ENCODE measurements around the gene KREMEN2.
"Not testable (repeated sequence)": the region's sequence is repeated elsewhere in the genome, so short reads cannot be mapped to it uniquely, and the experiment has no call there.

Gene KREMEN2

DNA sequence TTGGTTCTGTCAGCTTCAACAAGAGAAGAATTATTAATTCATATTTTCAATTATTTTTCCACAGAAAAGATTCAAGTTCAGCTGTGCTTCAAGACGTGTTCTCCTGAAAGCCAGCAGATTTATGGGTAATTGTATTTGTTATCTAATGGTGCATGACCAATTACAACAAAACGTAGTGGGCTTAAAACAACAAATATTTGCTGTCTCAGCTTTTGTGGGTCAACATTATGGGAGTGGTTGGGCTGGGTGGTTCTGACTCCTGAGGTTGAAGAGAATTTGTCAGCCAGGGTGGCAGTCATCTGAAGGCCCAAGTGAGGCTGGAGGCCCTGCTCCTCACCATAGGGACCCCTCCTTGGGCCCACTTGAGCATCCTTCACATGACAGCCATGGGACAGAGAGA is 24.1 kb upstream of the KREMEN2 start:
- no peak for DNase-seq (ENCODE audit: low spot score)

DNA sequence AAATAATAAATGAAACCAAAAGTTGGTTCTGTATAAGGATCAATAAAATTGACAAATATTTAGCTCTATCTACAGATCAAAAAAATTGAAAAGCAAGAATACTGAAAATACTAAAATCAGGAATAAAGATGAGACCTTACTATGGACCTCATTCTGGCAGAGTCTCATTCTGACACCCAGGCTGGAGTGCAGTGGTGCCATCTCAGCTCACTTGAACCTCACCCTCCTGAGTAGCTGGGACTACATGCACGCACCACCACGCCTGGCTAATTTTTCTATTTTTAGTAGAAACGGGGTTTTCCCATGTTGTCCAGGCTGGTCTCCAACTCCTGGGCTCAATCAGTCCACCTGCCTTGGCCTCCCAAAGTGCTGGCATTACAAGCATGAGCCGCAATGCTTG is 22.0 kb upstream of the KREMEN2 start:
- DNase-seq (ENCODE audit: low spot score), result no peak

DNA sequence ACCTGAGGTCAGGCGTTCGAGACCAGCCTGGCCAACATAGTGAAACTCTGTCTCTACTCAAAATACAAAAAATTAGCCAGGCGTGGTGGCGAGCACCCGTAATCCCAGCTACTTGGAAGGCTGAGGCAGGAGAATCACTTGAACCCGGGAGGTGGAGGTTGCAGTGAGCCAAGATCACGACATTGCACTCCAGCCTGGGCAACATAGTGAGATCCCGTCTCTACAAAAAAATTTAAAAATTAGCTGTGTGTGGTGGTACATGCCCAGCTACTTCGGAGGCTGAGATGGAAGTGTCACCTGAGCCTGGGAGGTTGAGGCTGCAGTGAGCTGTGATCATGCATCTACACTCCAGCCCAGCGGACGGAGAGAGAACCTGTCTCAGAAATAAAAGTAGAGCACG is 20.4 kb upstream of the KREMEN2 start:
- not testable (repeated sequence) for DNase-seq (ENCODE audit: low spot score)

DNA sequence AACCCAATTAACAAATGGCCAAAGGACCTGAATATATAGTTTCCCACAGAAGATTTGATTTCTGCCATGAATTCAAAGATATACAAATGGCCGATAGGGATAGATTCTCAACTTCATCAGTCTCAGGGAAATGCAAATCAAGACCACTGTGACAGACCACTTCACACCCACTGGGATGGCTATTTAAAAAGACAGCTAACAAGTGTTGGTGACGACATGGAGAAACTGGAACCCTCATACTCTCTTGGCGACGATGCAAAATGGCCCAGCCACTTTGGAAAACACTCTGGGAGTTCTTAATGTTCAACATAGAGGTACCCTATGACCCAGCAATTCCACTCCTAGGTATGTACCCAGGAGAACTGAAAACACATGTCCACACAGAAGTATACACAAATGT is 17.4 kb upstream of the KREMEN2 start:
- no peak for DNase-seq (ENCODE audit: low spot score)

DNA sequence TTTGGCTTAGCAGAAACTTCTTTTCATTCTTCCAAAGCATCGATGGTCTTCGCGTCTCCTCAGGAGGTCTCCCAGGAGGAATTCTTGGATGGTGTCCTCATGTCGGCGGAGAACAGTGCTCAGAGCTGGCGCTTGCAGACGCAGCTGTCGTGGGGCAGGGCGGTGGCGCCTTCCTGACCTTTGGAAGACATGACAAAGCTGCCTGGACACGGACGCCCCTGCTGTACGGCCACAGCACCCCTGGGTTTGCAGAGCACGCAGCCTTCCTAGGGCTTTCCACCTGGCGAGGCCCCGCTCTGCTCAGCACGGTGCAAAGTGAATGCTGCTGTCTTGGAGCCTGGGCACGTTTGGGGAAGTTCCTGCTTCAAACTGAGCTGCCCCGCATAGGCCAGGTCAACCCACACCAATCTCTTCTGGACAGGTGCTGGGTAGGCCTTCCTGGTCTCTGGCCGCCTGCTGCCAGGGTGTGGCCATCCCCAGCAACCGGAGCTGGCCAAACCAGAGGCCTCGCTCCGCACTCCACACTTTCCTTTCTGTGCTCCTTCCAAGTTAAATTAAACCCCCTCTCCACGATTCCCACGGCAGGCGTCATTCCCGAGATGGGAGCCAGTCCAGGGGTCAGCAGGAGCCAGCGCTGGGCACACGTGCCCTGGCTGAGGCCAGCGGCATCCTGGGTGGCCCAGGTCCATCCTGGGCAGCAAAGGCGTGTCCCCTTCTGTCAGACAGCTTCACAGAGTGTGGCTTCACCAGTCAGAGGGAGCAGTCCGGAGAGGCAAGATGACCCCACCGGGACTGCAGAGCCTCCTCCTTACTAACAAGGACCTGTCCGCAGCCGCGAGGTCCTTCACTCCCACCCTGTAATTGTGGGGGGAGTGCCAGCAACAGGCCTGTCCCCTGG is 15.0 kb upstream of the KREMEN2 start:
- no peak for DNase-seq (ENCODE audit: low spot score)

DNA sequence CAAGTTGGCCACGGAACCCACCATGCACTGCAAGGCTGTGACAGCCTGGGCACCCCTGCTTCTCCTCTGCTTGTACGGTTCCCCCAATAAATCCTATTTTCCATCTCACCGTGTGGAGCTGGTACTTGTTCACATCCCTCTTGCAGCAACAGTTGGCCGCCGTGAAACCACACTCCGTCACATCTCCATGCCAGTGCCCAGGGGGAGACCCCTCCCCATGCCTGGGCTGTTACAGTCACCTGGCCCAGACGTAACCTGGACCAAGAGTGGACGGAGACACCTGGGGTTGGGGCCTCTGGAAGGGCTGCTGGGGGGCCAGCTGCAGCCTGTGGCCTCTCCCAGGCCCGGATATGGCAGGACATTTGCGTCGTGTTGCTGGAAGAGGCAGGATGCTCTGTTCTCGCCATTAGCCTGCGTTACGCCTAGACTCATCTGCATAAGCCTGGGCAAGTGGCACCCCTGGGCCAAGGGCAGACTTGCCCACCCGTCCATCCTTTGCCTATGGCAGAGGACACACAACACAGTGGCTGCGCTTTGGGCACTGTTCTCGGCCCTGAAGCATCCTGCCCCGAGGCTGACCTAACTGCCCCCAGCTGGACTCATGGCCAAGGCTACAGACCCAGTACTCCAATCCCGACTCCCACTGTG is 14.2 kb upstream of the KREMEN2 start:
- DNase-seq (ENCODE audit: low spot score), result no peak

DNA sequence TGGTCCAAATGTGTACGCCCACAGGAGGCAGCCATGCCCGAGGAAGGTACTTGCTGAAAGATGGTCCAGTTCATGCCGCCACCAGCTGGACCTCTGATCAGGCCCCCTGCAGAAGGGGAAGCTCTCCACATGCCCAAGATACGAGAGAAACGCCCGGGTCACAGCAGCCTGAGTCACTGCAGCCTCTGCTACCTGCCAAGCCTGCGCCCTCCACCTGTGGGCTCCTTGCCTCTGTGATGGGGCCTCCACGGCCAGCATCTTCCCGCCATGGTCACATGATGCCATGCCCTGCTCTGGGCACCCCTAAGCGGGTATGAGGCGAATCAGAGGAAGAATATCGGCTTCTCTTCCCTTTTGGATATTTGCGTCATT is 13.7 kb upstream of the KREMEN2 start:
- DNase-seq (ENCODE audit: low spot score), result no peak

DNA sequence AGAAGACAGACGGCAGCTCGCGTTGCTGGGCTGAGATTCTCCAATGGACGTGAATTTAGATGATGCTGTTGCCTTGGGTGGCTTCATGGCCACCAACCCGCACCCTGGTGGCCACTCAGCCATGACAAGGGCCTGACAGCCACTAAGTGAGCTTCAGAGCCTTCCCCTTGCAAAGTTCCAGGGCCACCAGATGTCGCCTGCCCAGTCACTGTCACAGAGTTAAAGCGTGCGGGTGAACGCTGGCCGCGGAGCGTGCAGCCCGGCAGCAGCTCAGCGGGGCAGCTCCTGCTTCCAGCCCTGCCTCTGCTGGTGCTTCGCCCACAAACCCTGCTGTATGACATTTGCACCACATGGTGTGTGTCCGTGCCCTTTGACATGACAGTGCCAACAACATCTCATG is 13.3 kb upstream of the KREMEN2 start:
- no peak for DNase-seq (ENCODE audit: low spot score)

DNA sequence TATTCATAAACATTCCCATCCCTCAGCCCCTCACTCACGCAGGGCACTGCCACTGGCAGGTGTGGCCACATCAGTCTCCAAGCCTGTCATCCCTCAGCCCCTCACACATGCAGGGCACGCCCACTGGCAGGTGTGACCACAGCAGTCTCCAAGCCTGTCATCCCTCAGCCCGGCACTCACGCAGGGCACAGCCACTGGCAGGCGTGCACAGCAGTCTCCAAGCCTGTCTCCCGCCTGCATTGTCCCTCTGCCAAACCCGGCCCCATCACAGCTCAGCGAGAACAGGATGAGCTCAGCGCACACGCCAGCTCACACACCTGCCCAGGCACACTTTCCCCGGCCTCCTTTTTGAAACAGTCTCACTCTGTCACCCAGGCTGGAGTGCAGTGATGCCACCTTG is 11.4 kb upstream of the KREMEN2 start:
- no peak for DNase-seq (ENCODE audit: low spot score)

DNA sequence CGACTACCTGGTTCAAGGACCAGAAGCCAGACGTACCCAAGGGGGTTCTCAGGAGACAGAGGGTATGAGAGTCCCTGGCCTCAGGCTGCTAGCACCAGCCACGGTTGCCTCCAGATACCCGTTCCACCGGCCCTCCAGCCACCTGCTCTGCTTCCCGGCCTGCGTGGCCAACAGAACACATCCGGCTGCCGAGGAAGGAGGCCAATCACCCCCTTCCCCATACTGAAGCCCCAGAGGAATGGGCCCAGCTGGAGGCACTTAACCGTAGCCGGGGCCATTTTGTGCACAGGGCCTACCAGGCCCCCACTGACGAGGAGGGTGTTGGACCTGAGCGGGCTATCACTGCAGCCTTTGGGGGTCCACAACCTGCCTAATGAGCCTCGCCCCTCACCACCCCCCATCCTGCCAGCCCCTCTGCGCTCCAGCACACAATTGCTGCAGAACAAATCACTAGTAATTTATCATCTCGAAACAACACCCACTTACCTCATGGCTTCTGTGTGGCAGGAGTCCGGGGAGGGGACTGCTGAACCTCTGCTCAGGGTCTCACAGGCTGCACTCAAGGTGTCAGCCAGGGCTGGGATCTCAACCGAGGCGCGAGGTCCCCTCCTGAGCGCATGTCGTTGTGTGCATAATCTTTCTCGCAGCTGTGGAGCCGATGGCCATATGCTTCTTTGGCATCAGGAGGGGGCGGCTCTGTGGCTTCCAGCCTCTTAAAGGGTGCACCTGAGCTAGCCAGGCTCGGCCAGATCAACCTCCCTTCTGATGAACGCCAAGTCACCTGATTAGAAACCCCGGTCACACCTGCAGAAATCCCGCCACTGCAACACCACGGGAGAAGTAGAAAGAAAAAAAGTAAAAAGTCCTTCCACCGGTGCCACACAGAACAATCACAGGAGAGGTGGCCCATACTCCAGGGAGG is 10.1 kb upstream of the KREMEN2 start:
- peak; percentile 70 for DNase-seq (ENCODE audit: low spot score)

DNA sequence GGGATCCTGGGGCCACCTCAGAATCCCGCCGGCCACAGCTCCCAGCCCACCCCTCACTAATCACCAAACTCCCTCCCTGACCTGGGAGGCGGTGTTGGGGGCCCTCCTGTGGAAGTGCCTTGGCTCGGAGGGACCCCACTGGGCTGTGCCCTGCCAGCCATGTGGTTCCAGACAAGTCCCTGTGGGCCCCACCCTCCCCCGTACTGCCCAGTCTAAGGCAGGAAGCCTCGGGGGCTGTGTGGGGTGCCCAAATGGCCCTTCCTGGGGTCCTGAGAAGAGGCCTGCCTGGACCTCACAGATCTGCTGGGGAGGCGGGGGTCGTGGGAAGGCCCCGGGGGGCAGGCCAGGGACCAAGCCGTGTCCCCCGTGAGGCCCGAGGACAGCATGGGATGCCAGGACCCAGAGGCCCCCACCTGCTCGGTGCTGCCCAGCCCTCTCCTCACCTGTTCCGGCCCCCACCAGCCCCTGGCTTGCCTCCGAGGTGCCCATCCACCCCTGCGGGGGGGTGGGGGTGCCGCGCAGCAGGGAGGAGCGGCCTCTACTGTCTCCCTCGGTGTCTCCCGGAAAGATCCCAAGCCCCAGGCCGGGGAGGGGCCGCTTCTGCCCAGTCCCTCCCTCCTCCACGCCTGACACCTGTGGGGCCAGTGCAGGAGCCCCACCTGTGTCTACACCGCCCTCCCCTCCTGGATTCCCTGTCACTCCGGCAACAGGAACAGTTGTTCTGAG is 9.3 kb upstream of the KREMEN2 start:
- DNase-seq (ENCODE audit: low spot score), result no peak

DNA sequence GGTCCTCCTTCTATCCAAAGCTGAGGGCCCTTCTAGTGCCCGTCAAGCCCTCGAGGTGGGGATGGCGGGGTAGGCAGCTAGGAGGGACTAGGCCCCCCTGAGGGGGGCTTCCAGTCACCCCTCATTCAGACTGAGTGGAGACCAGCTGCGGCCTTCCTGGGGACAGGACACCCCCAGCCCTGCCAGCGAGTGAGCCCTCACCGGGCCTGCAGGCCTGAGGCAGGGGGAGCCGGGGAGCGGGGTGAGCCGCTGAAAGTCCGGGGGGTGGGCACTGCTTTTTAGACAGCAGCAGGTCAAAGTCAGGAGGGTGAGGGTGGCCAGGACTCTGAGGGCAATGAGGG is 8.7 kb upstream of the KREMEN2 start:
- DNase-seq (ENCODE audit: low spot score), result no peak

DNA sequence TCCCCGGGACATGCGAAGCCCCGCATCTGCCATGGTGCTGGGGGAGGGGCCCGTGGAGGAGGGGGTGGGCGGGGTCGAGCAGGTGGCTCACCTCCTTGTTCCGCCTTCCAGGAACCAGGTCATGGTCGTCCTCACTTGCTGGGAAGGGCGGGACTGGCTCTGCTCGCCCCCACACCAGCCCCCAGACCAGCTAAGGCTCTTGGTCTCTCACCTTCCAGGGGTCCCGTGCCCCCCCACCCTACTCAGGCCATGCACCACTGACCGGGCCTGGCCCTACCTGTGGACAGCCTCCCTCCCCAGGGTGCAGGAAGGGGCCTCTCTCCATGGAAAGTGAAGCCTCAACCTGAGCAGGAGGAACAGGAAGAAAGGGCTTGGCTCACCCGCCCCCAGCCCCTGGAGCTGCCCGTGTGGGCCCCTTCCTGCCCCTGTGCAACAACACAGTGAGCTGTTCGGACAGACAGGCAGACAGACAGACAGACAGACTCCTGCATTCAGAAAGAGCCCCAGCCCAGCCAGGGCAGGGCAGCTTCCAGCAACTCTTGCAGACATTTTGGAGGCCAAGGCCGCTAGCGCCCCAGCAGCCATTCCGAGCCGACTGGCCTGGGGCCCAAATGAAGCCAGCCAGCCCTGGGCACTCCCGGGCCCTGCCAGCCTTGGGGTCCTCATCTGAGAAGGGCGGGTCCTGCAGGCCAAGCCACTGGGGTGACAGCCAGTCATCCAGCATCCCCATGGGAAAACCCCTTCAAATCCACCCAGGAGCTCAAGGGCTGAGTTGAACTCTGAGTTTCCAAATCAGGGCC is 8.1 kb upstream of the KREMEN2 start:
- no peak for DNase-seq (ENCODE audit: low spot score)

DNA sequence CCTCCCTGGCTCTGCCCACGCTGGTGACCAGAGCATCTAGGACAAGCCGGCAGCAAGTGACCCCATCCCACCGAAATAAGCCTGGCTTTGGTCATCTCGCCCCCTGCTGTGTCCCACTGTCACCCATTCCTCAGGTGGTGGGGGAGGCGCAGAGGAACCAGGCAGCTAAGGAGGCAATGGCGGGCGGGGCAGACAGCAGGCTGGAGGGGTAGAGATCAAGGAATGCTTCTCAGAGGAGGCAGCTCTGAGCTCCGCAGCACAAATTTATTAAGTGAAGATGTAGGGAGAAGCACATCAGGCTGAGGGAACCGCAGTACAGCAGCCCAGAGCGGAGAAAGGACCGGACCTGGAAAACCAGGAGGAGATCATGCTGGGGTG is 7.5 kb upstream of the KREMEN2 start:
- DNase-seq (ENCODE audit: low spot score), result no peak

DNA sequence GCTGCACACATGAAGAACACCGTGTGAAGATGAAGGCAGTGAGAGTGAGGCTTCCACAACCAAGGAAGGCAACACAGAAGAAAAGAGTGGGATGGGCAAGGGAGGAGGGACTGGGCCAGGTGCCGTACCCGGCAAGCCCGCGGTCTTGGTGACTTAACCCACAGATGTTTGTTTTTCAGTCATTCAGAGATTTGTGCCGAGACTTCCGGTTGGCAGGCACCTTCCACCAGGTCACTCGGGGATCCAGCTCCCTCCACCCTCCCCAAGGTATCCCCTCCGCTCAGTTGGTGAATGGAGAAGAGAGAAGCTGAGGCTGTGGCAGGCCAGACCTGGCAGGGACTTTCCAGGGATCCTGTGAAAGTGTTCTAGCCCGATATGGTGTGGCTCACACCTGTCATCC is 4.9 kb upstream of the KREMEN2 start:
- DNase-seq (ENCODE audit: low spot score), result no peak

DNA sequence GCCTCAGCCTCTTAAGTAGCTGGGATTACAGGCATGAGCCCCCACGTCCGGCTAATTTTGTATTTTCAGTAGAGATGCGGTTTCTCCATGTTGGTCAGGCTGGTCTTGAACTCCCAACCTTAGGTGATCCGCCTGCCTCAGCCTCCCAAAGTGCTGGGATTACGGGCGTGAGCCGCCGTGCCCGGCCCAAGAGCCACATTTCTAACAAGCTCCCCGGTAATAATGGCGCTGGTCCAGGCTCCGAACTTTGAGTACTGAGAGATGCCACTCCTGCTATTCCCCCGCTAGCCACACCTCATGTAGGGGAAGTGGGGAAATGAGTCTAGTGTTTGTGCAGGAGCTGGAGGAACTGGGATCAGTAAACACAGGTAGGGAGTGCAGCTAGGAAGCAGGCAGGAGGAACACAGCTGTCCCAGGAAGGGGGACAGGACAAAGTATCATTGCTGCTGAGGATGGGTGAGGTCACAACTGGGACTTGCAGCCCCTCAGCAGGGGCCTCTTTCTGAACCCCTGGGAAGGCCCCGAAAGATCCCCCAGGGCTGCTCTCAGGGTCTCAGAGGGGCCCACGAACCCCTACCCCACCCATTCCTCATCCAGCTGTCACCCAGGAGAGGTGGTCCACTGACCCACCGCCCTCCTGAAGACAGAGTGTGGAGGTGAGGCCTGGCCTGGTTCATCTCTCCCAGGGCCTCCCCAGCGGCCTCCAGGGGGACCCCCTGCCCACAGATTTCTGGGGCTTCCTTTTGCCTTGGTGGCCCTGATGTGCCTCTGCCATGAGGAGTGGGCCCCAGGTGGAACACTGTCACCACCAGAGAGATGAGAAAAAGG is 3.7 kb upstream of the KREMEN2 start:
- no peak for DNase-seq (ENCODE audit: low spot score)

DNA sequence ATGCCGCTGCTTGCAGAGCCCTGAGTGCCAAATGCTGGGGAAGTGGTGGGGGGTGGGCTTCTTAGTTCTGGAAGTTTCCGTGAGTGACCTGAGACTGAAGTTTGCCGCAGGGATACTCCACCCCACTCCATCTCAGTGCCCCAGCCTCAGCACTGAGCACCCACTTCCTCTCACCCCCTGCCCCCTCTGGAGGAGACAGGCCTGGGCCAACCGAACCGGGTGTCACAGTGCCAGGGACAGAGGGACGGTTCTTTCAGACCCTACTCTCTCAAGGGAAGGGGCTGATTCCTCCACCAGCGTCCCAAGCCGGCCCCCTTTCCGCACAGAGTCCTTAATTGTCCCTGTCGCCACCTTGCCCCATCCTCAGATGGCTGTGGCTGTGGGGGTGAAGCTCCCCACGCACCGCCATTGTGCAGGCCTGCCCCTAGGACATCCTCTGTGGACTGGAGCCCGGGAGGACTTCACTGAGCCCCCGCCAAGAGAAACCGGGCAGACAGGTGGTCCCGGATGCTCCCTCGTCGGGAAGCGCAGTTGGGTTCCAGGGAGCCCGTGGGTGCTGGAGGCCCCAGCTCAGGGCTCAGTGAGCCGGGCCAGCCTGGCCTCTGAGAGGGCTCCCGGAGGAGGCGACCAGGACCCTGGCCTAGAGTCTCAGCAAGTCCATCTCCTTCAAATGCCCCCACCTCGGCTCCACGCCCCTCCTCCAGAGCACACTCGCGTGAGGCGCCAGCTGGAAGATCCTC is 1.6 kb upstream of the KREMEN2 start:
- DNase-seq (ENCODE audit: low spot score), result no peak

DNA sequence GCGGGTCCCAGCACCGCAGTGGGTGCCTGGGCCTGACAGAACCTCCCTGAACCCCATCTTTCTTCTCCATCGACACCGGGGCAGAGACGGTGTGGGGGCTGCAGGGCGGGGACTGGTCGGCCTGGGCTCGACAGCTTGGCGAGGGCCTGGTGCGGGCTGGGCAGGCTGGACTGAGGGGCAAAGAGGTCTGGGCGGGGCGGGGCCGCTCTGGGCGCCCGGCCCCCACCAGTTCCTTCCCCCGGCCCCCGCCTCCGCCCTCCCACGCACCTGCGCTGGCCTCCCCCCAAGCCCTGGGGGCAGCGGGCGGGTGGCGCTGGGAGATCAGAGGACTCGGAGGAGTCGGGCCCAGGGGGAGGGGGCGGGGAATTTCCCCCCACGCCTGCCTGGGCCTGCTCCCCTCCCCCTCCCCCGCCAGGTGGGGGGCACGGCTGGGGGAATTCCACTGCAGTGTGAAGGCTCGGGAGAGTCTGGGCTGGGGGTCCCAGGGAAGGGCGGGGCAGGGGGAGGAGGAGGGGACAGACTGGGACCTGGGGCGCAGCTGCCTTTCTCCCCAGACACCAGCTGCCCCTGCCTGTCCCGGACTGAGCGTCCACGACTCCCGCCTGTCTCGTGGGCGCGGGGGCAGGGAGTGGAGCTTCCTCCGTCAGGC is 877 bp upstream of the KREMEN2 start:
- no peak for DNase-seq (ENCODE audit: low spot score)

All from D341Med (cell line).